ENCODE measurements around the gene ZNF710. TPM values are rescaled to one million over a fixed set of nuclear protein-coding genes. Genes with fewer than 3 reads are reported as not detected.

The ZNF710 gene
- polyA plus RNA-seq, 1 donor from 2014 or later, result 10.2 TPM

DNA sequence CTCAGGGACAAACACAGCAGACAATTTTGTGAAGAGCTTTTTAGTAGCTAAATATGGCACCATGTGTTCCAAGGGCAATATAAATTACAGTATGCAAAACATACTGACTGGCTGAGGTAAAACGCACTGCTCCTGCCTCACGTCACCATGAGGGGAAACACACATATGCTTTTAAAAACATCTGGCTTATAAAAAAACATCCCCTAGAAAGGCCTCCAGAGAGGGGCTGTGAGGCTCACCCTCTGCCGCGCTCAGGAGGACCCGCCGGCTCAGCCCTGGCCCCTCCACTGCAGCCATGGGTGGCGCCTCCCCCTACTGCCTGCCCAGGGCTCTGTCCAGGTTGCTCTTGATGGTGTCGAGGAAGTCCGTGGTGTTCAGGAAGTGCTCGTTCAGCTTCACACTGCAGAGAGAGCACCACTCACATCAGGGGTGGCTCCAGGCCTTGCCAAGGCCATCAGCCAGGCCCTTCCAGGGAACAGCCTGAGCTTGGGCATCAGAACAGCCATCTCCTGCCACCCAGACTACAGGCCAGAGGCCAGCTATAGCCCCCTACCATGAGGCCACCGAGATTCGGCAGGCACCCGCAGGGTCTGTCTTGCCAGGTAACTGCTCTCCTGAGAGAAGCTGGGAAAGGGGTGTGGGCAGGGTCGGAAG is 83.0 kb downstream of the ZNF710 start:
- H3K36me3 ChIP-seq (ENCODE audit: insufficient read depth, low read length), result peaks cover 4% of the 10 kb centered on the region

GRCh38 chr15:90084876-90085423 is 83.8 kb downstream of the ZNF710 start:
- Histone ChIP-seq H3K9me2 (ENCODE audit: insufficient read depth, low read length) (no peaks in the 10 kb centered on the region), H3K9ac (ENCODE audit: low read length) (no peak overlapping the region), H3K27ac (ENCODE audit: low read length) (no peak overlapping the region), H2AFZ (ENCODE audit: low read depth, low read length) (no peak overlapping the region), H3K4me2 (ENCODE audit: low read length) (no peak overlapping the region), H3K4me3 (ENCODE audit: low read length) (no peak overlapping the region), H3K36me3 (ENCODE audit: insufficient read depth, low read length) (peaks cover 4% of the 10 kb centered on the region), H3K27me3 (ENCODE audit: insufficient read depth, low read depth, low read length) (no peaks in the 10 kb centered on the region), H3K79me2 (replicated peaks; ENCODE audit: insufficient read depth, low read length) (no peaks in the 10 kb centered on the region), H4K20me1 (ENCODE audit: insufficient read depth) (no peaks in the 10 kb centered on the region), H3F3A (ENCODE audit: insufficient read depth, low read length, poor library complexity, severe bottlenecking) (no peaks in the 10 kb centered on the region), H3K9me3 (ENCODE audit: low read length) (no peaks in the 10 kb centered on the region)
- no peak for TF ChIP-seq CTCF (IDR thresholded peaks at IDR 0.05; ENCODE audit: poor library complexity, severe bottlenecking)
- TF ChIP-seq POLR2AphosphoS5 (IDR thresholded peaks at IDR 0.05), result no peak
- TF ChIP-seq EZH2 (IDR thresholded peaks at IDR 0.05; ENCODE audit: borderline replicate concordance, insufficient read depth, low read length, poor library complexity, severe bottlenecking), result no peak
- TF ChIP-seq, protein P1, sequence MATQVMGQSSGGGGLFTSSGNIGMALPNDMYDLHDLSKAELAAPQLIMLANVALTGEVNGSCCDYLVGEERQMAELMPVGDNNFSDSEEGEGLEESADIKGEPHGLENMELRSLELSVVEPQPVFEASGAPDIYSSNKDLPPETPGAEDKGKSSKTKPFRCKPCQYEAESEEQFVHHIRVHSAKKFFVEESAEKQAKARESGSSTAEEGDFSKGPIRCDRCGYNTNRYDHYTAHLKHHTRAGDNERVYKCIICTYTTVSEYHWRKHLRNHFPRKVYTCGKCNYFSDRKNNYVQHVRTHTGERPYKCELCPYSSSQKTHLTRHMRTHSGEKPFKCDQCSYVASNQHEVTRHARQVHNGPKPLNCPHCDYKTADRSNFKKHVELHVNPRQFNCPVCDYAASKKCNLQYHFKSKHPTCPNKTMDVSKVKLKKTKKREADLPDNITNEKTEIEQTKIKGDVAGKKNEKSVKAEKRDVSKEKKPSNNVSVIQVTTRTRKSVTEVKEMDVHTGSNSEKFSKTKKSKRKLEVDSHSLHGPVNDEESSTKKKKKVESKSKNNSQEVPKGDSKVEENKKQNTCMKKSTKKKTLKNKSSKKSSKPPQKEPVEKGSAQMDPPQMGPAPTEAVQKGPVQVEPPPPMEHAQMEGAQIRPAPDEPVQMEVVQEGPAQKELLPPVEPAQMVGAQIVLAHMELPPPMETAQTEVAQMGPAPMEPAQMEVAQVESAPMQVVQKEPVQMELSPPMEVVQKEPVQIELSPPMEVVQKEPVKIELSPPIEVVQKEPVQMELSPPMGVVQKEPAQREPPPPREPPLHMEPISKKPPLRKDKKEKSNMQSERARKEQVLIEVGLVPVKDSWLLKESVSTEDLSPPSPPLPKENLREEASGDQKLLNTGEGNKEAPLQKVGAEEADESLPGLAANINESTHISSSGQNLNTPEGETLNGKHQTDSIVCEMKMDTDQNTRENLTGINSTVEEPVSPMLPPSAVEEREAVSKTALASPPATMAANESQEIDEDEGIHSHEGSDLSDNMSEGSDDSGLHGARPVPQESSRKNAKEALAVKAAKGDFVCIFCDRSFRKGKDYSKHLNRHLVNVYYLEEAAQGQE (IDR thresholded peaks at IDR 0.05; ENCODE audit: borderline replicate concordance), result no peak
- no peak for TF ChIP-seq TAF1 (IDR thresholded peaks at IDR 0.05; ENCODE audit: low read depth)
- TF ChIP-seq RAD21 (conservative IDR thresholded peaks at IDR 0.05), result no peak
- no peak for TF ChIP-seq SMC3 (conservative IDR thresholded peaks at IDR 0.05; ENCODE audit: poor library complexity)
- no peak for TF ChIP-seq MXI1 (conservative IDR thresholded peaks at IDR 0.05; ENCODE audit: poor library complexity, severe bottlenecking)

More for the DNA sequence above, 83.0 kb downstream of the ZNF710 start:
- H3K9me2 ChIP-seq (ENCODE audit: insufficient read depth, low read length), result no peaks in the 10 kb centered on the region
- H3K9ac ChIP-seq (ENCODE audit: low read length), result no peak overlapping the region
- H3K27me3 ChIP-seq (ENCODE audit: insufficient read depth, low read depth, low read length), result no peaks in the 10 kb centered on the region
- H3K27ac ChIP-seq (ENCODE audit: low read length), result no peak overlapping the region
- H3K4me3 ChIP-seq (ENCODE audit: low read length), result no peak overlapping the region
- H4K20me1 ChIP-seq (ENCODE audit: insufficient read depth), result no peaks in the 10 kb centered on the region
- H3K4me2 ChIP-seq (ENCODE audit: low read length), result no peak overlapping the region
- TF ChIP-seq CTCF (IDR thresholded peaks at IDR 0.05; ENCODE audit: poor library complexity, severe bottlenecking), result no peak
- TF ChIP-seq EZH2 (IDR thresholded peaks at IDR 0.05; ENCODE audit: borderline replicate concordance, insufficient read depth, low read length, poor library complexity, severe bottlenecking), result no peak
- no peak for TF ChIP-seq RAD21 (conservative IDR thresholded peaks at IDR 0.05)
- TF ChIP-seq, protein P1 (IDR thresholded peaks at IDR 0.05; ENCODE audit: borderline replicate concordance), result no peak
- TF ChIP-seq POLR2AphosphoS5 (IDR thresholded peaks at IDR 0.05), result no peak
- no peak for TF ChIP-seq MXI1 (conservative IDR thresholded peaks at IDR 0.05; ENCODE audit: poor library complexity, severe bottlenecking)
- no peak for TF ChIP-seq SMC3 (conservative IDR thresholded peaks at IDR 0.05; ENCODE audit: poor library complexity)
- no peak for TF ChIP-seq TAF1 (IDR thresholded peaks at IDR 0.05; ENCODE audit: low read depth)
- TF ChIP-seq EP300 (conservative IDR thresholded peaks at IDR 0.05; ENCODE audit: poor library complexity, severe bottlenecking), result no peak
- H3F3A ChIP-seq (ENCODE audit: insufficient read depth, low read length, poor library complexity, severe bottlenecking), result no peaks in the 10 kb centered on the region
- no peaks in the 10 kb centered on the region for H3K79me2 ChIP-seq (replicated peaks; ENCODE audit: insufficient read depth, low read length)
- no peaks in the 10 kb centered on the region for H3K9me3 ChIP-seq (ENCODE audit: low read length)
- H2AFZ ChIP-seq (ENCODE audit: low read depth, low read length), result no peak overlapping the region

Measured in neural cell (in vitro differentiated cells).